Trophoblast cell (in vitro differentiated cells and primary cell): ENCODE data around the gene MPP2.
A peak's percentile ranks its signal among the peaks of the same experiment; 100 is the strongest.

Experiments
- DNase-seq, 2 donors: peaks; one replicate each; pipeline ENCODE4 v3.0.0-alpha.2; 2016
- H2AFZ ChIP-seq: 2 replicates; pipeline ENCODE4 v1.6.1; 2013; ENCODE audit warnings: low read length, moderate library complexity, mild to moderate bottlenecking; ENCODE audit not compliant: insufficient read depth, poor library complexity
- H2AK5ac ChIP-seq: 2 replicates; pipeline ENCODE4 v1.6.1; 2013; ENCODE audit warnings: mild to moderate bottlenecking, low read length
- H2BK120ac ChIP-seq: 2 replicates; pipeline ENCODE4 v1.6.1; 2013; ENCODE audit warnings: low read length, mild to moderate bottlenecking, moderate library complexity; ENCODE audit not compliant: insufficient read depth, poor library complexity
- H2BK12ac ChIP-seq: 2 replicates; pipeline ENCODE4 v1.6.1; 2013; ENCODE audit warnings: mild to moderate bottlenecking, low read length, moderate library complexity
- H2BK5ac ChIP-seq: 2 replicates; pipeline ENCODE4 v1.6.1; 2013; ENCODE audit warnings: low read length, low read depth, moderate library complexity, mild to moderate bottlenecking; ENCODE audit not compliant: poor library complexity
- H3K14ac ChIP-seq: 2 replicates; pipeline ENCODE4 v1.6.1; 2013; ENCODE audit warnings: mild to moderate bottlenecking, low read length
- H3K18ac ChIP-seq: 2 replicates; pipeline ENCODE4 v1.6.1; 2013; ENCODE audit warnings: mild to moderate bottlenecking, low read length
- H3K23ac ChIP-seq: 2 replicates; pipeline ENCODE4 v1.6.1; 2013; ENCODE audit warnings: low read length
- H3K27ac ChIP-seq: 2 replicates; pipeline ENCODE4 v1.5.1; 2013; ENCODE audit warnings: low read depth, mild to moderate bottlenecking, inconsistent platforms, low read length, moderate library complexity
- H3K27me3 ChIP-seq: 2 replicates; pipeline ENCODE4 v1.6.1; 2013; ENCODE audit warnings: inconsistent platforms, mild to moderate bottlenecking, low read length, moderate library complexity; ENCODE audit not compliant: insufficient read depth
- H3K36me3 ChIP-seq, 2 experiments: 1 replicate in 1 of 2; 2 replicates in 1 of 2; pipeline ENCODE4 v1.6.1; 2013; ENCODE audit warnings: low read length in 2 of 2, mild to moderate bottlenecking in 2 of 2, moderate library complexity in 1 of 2; ENCODE audit not compliant: insufficient read depth in 2 of 2, control insufficient read depth in 1 of 2
- H3K4ac ChIP-seq: 2 replicates; pipeline ENCODE4 v1.6.1; 2013; ENCODE audit warnings: low read depth, mild to moderate bottlenecking, low read length, moderate library complexity
- H3K4me1 ChIP-seq, 2 experiments: 1 replicate in 1 of 2; 2 replicates in 1 of 2; pipeline ENCODE4 v1.6.1; 2013; ENCODE audit warnings: low read length in 2 of 2, mild to moderate bottlenecking in 2 of 2, moderate library complexity in 1 of 2; ENCODE audit not compliant: insufficient read depth in 2 of 2, control insufficient read depth in 1 of 2
- H3K4me2 ChIP-seq: 2 replicates; pipeline ENCODE4 v1.6.1; 2013; ENCODE audit warnings: inconsistent platforms, mild to moderate bottlenecking, low read length, moderate library complexity
- H3K4me3 ChIP-seq: 2 replicates; pipeline ENCODE4 v1.5.1; 2013; ENCODE audit warnings: mild to moderate bottlenecking, low read depth, low read length, inconsistent platforms
- H3K79me1 ChIP-seq: one replicate; pipeline ENCODE4 v1.6.1; 2013; ENCODE audit warnings: low read length
- H3K79me2 ChIP-seq: 2 replicates; pipeline ENCODE4 v1.6.1; 2013; ENCODE audit warnings: low read length, mild to moderate bottlenecking; ENCODE audit not compliant: control insufficient read depth, insufficient read depth, poor library complexity
- H3K9ac ChIP-seq: 2 replicates; pipeline ENCODE4 v1.6.1; 2013; ENCODE audit warnings: mild to moderate bottlenecking, low read length
- H3K9me3 ChIP-seq: 2 replicates; pipeline ENCODE4 v1.6.1; 2013; ENCODE audit warnings: low read depth, mild to moderate bottlenecking, control low read depth, inconsistent platforms, low read length; ENCODE audit not compliant: insufficient read depth
- H4K12ac ChIP-seq: 2 replicates; pipeline ENCODE4 v1.6.1; 2013; ENCODE audit warnings: low read depth, mild to moderate bottlenecking, low read length, moderate library complexity
- H4K8ac ChIP-seq: 2 replicates; pipeline ENCODE4 v1.6.1; 2013; ENCODE audit warnings: low read depth, mild to moderate bottlenecking, low read length, moderate library complexity
- H4K91ac ChIP-seq: one replicate; pipeline ENCODE4 v1.6.1; 2013; ENCODE audit warnings: low read depth, mild to moderate bottlenecking, low read length, moderate library complexity
- WGBS: extraction: QIAGEN DNeasy Blood & Tissue Kit; methylation state at CpG from one replicate; pipeline ENCODE4 v1.1.7; 2013; ENCODE audit warnings: missing lambda C conversion rate; ENCODE audit not compliant: insufficient read length, insufficient coverage; ENCODE audit errors: extremely low coverage; 5-methylcytosine and 5-hydroxymethylcytosine counted together

MPP2 gene

DNA sequence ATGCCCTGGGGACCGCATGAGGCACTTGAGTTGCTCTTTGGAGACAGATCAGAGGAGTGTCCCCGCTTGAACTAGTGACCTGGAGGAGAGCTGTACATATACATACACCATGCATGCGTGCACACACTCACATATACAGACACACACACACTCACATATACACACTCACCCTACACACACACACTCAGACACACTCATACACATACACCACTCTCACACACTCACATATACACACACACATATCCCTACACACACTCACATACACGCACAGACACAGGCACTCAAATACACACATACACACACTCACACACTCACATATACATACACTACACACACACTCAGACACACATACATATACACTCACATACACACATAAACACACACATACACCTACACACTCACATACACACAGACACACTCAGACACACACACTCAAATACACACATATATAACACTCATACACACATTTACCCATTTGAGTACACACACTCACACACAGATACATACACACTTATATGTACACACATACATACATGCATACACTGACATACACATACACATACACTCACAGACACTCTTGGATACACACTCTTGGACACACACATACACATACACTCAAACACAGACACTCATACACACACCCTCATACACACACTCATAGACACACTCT lies 5.4 kb upstream of the MPP2 start:
- 100% methylated on average over 1 of the region's 4 CpGs for WGBS
- no peaks in the 10 kb centered on the region for H3K27me3 ChIP-seq
- H3K4me1 ChIP-seq, result peaks cover 0 to 3% of the 10 kb centered on the region in 2 experiments
- no peak overlapping the region for H4K8ac ChIP-seq
- no peaks in the 10 kb centered on the region for H3K36me3 ChIP-seq
- no peak overlapping the region for H3K18ac ChIP-seq
- H3K79me1 ChIP-seq, result no peaks in the 10 kb centered on the region
- H3K4me3 ChIP-seq, result no peak overlapping the region
- no peak overlapping the region for H2BK5ac ChIP-seq
- H2BK12ac ChIP-seq, result no peak overlapping the region
- no peak overlapping the region for H3K9ac ChIP-seq
- no peak overlapping the region for H2BK120ac ChIP-seq
- no peaks in the 10 kb centered on the region for H3K79me2 ChIP-seq
- H3K27ac ChIP-seq, result no peak overlapping the region
- DNase-seq, result no peak
- H3K4ac ChIP-seq, result no peak overlapping the region
- no peak overlapping the region for H4K12ac ChIP-seq
- H3K9me3 ChIP-seq, result peaks cover 11% of the 10 kb centered on the region
- H2AFZ ChIP-seq, result no peak overlapping the region
- no peak overlapping the region for H2AK5ac ChIP-seq
- no peak overlapping the region for H3K23ac ChIP-seq
- no peak overlapping the region for H3K14ac ChIP-seq
- H3K4me2 ChIP-seq, result no peak overlapping the region
- no peak overlapping the region for H4K91ac ChIP-seq

DNA sequence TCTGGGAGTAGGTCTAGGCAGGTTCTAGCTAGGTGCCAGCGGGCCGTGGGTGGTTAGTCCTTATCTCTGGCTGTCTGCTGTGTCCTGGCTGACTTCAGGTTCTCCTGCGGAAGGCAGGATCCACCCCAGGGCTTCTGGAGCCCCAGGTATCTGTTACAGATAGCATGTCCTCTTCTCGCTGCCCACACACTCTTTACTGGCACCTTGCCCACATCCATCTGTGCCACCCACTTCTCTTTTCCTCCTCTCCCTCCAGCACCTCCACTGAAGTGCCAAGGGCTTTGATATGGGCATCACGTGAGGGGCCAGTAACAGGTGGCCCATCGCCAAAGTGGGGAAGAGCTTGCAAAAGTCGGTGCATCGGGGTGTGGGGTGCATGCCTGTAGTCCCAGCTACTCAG lies 4.6 kb upstream of the MPP2 start:
- no peak overlapping the region for H3K4ac ChIP-seq
- DNase-seq, result no peak
- no peaks in the 10 kb centered on the region for H3K79me2 ChIP-seq
- H3K4me1 ChIP-seq, result peaks cover 0 to 10% of the 10 kb centered on the region in 2 experiments
- no peak overlapping the region for H2BK120ac ChIP-seq
- H4K12ac ChIP-seq, result no peak overlapping the region
- no peak overlapping the region for H2AK5ac ChIP-seq
- H2AFZ ChIP-seq, result no peak overlapping the region
- peaks cover 3% of the 10 kb centered on the region for H3K27me3 ChIP-seq
- H3K23ac ChIP-seq, result no peak overlapping the region
- H2BK5ac ChIP-seq, result no peak overlapping the region
- no peak overlapping the region for H2BK12ac ChIP-seq
- H4K8ac ChIP-seq, result no peak overlapping the region
- H3K9ac ChIP-seq, result no peak overlapping the region
- H3K27ac ChIP-seq, result no peak overlapping the region
- WGBS, result no CpG with 5 or more reads among the region's 8 CpGs
- no peak overlapping the region for H3K4me3 ChIP-seq
- no peak overlapping the region for H3K4me2 ChIP-seq
- H3K14ac ChIP-seq, result no peak overlapping the region
- H3K79me1 ChIP-seq, result peaks cover 2% of the 10 kb centered on the region
- no peak overlapping the region for H4K91ac ChIP-seq
- peaks cover 6% of the 10 kb centered on the region for H3K9me3 ChIP-seq
- H3K36me3 ChIP-seq, result no peaks in the 10 kb centered on the region
- H3K18ac ChIP-seq, result no peak overlapping the region

DNA sequence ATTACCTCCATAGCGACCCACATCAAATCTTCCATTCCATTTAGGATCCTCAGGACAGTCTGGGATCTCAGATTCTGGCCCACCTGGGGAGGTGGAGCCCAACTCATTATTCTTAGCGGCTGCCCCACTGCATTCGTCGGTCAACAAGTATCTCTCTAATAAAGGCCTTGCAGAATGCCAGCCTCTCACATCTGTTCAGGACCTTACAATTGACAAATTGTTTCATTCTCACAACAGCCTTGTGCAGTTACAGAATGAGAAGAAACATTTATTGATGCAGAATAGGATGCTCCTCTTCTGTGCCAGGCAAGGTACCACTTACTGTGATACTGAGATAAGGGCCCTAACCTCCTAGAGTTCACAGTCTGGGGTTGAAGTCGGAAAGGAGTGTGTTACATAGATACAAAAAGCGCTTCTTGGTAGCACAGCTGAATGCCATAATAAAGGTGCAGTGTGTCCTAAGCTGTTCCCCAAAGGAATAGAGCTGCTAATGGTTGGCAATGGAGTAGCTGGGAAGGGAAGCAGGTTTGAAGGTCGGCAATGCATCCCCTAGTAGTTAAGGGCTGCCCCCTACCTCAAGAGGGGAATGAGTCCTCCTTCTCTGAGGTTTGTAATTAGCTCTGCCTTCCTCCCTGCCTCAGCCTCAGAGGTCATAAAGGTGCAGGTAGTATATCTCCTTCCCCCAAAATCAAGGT lies 2.3 kb upstream of the MPP2 start:
- Histone ChIP-seq H3K14ac (no peak overlapping the region), H4K8ac (no peak overlapping the region), H4K91ac (no peak overlapping the region), H3K27ac (no peak overlapping the region), H3K23ac (no peak overlapping the region), H3K36me3 (no peaks in the 10 kb centered on the region), H3K18ac (no peak overlapping the region), H3K9ac (no peak overlapping the region), H3K4me2 (no peak overlapping the region), H2BK12ac (no peak overlapping the region), H2AFZ (no peak overlapping the region), H3K79me1 (peaks cover 2% of the 10 kb centered on the region), H3K9me3 (peaks cover 7% of the 10 kb centered on the region), H3K4me1 (peaks cover 0 to 11% of the 10 kb centered on the region in 2 experiments), H3K4me3 (no peak overlapping the region), H2BK120ac (no peak overlapping the region), H3K27me3 (peaks cover 18% of the 10 kb centered on the region), H3K79me2 (no peaks in the 10 kb centered on the region), H2AK5ac (no peak overlapping the region), H3K4ac (no peak overlapping the region), H4K12ac (no peak overlapping the region), H2BK5ac (no peak overlapping the region)
- no CpG with 5 or more reads among the region's 7 CpGs for WGBS
- DNase-seq, result no peak

DNA sequence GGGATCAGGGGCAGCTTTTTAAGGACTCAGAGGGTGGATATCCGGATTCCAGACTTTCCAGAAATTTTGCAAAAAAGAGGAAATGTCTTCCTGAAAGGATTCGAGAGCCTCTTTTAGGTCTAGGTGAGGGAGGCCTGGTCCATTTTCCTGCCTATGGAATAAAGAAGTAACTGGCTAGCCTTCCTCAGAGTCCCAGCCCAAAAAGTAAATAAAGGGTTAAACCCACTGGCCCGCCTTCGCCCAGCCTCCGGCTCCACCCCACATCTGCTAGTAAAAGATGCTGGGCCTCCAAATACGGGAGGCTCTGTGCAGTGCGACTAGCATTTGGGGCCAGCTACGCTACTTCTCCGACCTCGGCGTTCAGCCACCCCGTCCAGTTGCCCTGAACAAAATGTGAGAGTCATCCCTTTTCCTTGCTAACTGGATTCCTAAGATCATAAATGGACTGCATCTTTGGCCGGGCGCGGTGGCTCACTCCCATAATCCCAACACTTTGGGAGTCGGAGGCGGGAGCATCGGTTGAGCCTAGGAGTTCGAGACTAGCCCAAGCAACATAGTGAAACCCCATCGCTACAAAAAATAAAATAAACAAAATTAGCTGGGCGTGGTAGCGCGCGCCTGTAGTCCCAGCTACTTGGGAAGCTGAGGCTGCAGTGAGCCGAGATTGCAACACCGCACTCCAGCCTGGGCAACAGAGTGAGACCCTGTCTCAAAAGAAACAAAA lies 824 bp upstream of the MPP2 start:
- no peak overlapping the region for H4K8ac ChIP-seq
- H3K23ac ChIP-seq, result no peak overlapping the region
- H4K12ac ChIP-seq, result no peak overlapping the region
- H2BK12ac ChIP-seq, result no peak overlapping the region
- no peaks in the 10 kb centered on the region for H3K79me2 ChIP-seq
- H3K27ac ChIP-seq, result no peak overlapping the region
- peak overlapping the region; percentile 79 for H2AFZ ChIP-seq
- no peak overlapping the region for H3K18ac ChIP-seq
- H3K79me1 ChIP-seq, result peaks cover 2% of the 10 kb centered on the region
- WGBS, result no CpG with 5 or more reads among the region's 26 CpGs
- peak overlapping the region; percentile 76 for H3K4me2 ChIP-seq
- no peak overlapping the region for H2BK120ac ChIP-seq
- H3K4me3 ChIP-seq, result no peak overlapping the region
- peaks cover 3% of the 10 kb centered on the region for H3K9me3 ChIP-seq
- no peak overlapping the region for H2AK5ac ChIP-seq
- peak; percentile 23 to 55 for DNase-seq
- no peak overlapping the region for H3K4ac ChIP-seq
- H4K91ac ChIP-seq, result no peak overlapping the region
- no peak overlapping the region for H2BK5ac ChIP-seq
- H3K4me1 ChIP-seq, result peaks cover 0 to 11% of the 10 kb centered on the region in 2 experiments
- H3K14ac ChIP-seq, result no peak overlapping the region
- H3K27me3 ChIP-seq, result peaks cover 18% of the 10 kb centered on the region
- no peaks in the 10 kb centered on the region for H3K36me3 ChIP-seq
- H3K9ac ChIP-seq, result no peak overlapping the region
